HG03439 (cell line): ENCODE results near the gene METTL16.
A peak's percentile ranks its signal among the peaks of the same experiment; 100 is the strongest.

Experiments used
- ATAC-seq: cut with Tn5 transposase; IDR thresholded peaks from one replicate; pipeline ENCODE4 v1.9.1; 2021; ENCODE audit warnings: mild to moderate bottlenecking, moderate library complexity; ENCODE audit not compliant: unreplicated experiment

Gene METTL16

DNA sequence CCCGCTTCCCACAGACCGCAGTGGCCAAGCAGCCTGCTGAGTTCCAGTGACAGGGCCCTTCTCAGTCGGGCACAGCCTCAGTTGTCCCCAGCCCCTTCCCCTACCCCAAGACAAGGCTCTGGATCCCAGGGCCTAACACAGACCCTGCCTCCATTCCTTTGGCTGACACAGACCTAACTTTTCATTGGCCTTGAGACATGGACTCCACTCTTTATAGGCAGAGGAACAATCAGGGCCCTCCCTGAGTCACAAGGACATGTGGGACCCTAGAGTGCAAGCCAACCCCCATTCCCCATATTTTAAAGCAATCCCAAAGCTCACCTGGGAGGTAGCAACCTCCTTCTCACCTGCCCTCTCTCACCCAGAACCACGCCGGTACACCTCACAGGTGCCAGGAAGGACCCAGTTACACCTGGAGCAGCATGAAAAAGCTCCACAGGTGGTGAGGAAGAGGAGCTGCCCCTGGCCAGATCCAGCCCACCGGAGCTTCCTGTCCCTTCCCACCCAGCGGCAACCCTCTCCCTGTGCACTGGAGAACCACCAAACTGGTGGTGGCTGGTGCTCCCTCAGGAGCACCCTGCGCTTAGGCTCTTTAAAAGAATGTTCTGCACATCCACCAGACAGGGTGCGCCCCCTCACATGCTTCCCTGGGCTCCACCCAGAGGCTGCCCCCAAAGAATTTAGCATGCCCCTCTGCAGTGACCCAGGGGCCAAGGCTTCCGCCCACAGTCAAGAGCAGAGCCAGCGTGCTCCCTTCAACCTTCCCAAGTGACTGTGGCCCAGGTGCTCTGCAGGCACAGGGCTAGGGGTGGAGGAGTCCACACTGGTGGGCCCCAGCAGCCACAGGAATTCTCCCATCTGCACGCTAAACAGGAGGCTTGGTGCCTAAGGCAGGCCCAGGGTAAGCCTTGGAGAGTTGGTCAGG lies 114.2 kb downstream of the METTL16 start:
- no peak for ATAC-seq

DNA sequence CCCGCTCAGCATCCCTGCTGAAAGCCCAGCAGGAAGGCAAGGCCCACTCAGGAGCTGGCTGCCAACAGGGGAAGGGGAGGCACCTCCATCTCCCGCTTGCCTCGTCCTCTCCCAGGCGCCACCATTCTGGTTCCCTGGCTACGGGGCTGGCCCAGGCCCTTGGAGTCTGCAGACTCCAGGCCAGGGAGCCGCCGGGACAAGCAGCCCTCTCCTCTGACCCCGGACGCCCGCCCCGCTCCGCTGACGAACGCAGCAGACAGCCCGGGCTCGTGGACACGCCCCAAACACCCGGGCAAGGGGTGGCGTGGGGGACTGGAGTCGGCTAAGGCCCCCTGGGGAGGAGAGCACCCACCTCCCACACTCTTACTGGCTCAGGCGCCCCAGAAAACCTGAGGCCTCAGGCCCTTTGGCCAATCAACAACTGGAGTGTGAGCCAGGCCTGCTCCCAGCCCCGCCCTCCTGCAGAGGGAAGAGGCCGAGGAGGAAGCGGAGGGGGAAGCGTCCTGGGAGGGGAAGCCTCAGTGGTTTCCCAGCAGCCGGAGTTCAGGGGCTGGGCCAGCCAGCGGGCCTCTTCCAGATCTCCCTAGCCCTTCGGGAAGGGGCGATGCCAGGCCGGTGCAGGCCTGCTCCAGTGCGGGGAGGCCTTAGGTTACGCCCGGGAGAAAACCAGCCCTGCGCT lies 115.0 kb downstream of the METTL16 start:
- ATAC-seq = no peak

GRCh38 chr17:2396192-2396567 lies 115.5 kb downstream of the METTL16 start:
- ATAC-seq = no peak

DNA sequence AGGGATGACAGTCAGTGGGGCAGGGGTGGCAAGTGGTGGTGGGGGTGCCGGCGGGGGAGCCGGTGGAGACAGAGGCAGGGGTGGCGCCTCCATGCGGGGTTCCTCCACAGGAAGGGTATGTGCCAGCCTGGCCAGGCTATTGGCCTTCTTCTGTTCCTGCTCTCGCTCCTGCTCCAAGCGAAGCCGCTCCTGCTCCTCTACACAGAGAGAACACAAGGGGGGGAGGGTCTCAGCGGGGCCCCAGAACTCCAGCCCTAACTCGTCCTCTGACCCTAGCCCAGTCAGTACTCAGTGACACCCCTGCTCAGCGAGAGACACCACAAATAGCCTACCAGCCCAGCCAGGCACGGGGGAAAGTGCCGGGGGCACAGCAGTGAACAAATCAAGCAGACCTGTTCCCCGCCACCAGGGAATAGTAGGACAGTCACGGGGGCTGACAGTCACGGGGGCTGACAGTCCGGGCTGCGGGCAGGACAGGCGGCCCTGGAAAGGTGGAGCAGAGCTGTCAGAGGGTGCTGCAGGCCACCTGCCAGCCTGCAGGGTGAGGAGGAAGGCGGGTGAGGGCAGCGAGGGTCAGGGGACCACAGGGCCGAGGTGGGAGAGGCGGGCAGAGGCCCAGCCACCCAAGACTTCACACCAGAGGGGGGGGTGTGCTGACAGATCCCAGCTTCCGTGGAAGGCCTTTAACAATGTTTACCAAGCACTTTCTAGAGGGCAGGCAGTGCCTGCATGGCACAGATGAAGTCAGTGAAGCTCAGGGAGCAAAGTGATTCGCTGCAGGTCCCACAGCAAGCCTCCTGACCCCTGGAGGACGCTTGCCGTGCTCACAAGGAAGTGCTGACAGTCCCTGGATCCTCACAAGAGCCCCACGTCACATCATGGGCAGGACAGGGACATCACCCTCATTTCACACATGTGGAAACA lies 116.2 kb downstream of the METTL16 start:
- ATAC-seq = no peak

DNA sequence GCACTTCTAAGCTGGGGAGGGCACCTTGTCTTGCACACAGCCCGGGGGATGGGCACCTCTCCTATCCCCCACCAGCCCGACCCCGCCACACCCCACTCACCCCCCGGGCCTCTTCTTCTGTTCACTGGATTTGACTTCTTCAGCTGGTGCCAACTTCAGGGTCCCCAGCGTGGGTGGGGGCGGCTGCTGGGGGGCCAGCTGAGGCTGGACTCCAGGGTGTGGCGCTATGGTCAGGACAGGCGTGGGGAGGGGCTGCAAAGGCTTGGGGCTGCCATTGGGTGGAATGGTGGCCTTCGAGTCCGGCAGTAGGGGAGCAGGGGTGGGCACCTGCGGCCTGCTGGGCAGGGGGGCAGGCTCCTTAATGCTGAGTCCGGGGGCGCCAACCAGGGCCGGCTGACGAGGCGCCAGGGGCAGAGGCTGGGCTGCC lies 116.9 kb downstream of the METTL16 start:
- ATAC-seq = no peak

DNA sequence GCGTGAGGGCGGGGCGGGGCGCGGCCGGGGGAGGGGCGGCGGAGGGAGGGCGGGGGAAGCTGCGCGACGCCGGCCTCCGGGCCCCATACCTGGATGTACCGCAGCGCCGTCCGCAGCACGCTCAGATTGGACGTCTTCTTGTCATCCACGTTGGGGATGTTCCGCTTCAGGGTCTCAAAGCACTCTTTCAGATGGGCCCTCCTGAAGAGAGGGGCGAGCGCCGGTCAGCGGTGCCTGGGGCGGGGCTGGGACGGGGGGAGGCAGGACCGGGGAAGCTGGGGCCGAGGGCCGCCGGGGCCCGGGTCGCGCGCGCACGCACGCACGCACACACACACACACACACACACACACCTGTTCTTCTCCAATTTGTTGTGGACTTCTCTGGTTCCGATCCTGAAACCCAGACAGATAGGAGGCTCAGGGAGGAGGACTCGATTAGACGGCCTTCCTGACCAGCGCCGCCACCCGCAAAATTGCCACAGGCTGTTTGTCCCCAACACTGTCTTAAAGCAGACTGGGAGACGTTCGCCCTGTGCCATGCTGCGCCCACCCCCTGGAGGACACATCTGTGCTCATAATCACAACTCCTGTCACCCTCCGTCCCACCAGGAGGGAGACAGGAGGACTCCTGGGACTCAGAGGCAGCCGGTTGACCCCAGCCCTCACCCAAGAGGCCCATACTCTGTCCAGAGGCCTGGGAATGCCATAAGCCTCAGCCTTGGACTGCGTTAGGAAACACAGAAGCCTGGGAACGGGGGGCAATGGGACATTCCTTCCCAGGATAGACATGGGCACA lies 117.5 kb downstream of the METTL16 start:
- ATAC-seq = no peak

DNA sequence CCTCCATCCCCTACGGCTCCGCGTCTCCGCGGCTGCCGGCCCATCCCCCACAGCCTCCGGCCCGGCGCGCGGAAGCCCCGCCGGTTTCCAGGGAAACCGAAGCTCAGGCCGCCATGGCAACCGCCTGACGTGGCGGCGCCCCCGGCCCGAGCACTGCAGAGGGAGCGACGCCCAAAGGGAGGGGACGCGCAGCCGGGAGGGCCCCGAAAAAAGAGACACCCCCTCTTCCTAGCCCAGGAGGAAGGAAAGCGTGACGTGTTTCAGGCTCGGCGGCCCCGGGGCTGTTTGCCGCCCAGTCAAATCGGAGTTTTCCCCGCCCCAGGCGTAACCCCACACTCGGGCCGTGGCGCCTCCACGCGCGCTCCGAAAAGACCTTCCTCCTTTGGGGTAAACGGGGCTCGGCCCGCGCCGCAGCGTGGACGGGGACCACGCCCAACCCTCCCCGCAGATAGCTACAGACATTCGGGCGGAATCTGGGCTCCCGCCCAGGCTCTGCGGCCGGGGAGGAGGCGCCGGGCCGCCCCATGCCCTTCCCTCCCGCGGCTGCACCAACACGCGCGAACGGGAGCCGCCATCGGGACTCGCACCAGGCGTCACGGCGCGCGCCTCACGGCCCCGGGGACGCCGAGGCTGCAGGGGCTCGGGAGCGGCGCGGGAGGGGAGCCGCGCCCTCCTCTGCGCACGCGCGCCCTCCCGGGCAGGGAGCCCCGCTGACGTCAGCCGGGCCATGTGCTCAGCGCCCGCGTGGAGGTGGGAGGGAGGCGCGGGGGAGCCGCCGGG lies 118.3 kb downstream of the METTL16 start:
- ATAC-seq = peak; percentile 42

DNA sequence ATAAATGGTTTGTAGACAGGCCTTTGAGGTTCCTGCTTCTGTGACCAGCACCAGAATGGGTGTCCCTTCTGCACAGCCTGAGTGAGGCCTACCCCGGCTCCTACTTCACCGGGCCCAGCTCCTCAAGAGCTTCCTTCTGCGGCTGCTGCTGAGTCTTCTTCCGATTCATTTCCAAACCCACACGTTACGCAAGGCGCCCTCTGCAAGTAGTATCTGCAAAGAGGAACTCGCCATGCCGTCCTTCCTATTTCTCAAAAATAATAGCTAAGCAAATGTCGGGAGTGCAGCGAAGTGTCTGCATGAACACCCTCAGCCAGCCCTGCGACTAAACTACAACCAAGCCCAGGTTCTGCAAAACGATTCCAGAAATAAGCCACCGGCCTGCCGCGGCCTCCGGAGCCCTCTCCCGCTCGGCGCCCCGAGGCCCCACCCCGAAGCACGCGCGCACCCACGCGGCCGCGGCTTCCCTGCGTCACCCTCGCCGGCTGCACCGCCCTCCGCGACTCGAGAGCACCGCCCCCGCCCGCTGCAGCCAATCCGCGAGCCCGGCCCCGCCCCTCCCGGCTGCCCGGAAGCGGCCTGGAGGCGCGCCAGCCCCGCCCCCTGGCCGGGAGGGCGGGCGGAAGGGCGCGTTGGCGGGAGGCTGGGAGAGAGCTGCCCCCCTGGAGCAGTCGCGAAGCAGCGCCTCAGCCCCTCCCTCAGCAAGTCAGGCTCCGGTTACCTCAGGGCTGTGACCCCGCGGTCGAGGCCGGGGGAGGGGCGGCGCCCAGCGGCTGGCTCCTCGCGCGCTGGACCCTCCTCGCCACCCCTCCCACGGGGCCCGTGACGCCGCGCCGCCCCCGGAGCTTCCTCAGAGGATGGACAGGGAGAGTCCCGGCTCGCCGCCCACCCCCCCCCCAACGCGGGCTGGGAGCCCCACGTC lies 119.2 kb downstream of the METTL16 start:
- peak; percentile 44 for ATAC-seq

GRCh38 chr17:2391597-2392251 lies 120.0 kb downstream of the METTL16 start:
- no peak for ATAC-seq

DNA sequence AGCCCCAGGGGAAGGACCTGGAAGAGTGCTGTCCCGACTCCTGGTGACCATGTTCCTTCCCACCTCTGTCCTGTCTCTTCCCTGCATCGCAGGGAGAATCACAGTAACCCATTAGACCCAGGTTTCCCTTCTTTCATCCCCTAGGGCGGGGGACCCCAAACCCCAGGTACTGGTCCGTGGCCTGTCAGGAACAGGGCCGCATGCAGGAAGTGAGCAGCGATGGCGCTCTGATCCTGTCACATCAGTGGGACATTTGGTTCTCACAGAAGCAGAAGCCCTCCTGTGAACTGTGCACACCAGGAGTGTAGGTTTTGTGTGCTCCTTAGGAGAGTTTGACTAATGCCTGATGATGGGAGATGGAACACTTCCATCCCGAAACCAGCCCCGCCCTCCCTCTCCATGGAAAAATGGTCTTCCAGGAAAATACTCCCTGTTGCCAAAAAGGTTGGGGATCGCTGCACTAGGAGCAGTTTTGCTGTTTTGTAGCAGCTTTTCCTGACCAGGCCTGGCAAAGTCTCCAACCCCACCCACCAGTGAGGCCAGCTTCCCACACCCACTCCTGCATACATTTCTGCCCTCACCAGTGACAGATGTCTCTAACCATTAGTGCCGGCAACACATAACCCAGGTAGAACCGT lies 121.4 kb downstream of the METTL16 start:
- no peak for ATAC-seq

DNA sequence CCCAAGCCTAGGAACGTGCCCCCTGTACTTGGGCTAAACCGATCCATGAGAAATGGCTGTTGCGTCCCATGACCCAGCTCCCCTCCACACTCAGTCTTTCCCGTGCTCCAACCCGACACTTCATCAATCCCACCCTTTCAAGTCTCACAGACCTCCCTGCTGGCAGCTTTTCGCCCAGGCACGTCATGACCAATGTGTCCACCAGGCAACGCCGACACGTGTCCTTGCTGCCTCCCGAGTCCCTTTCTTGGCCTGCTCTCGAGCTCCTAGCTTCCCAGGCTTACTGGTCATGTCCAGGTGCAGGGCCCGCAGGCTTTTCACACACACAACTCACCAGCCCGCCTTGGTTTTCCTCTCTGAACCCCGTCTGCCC lies 123.0 kb downstream of the METTL16 start:
- no peak for ATAC-seq

- ATAC-seq = no peak
Measured at GRCh38 chr17:2388020-2388682, 123.5 kb downstream of the METTL16 start.

DNA sequence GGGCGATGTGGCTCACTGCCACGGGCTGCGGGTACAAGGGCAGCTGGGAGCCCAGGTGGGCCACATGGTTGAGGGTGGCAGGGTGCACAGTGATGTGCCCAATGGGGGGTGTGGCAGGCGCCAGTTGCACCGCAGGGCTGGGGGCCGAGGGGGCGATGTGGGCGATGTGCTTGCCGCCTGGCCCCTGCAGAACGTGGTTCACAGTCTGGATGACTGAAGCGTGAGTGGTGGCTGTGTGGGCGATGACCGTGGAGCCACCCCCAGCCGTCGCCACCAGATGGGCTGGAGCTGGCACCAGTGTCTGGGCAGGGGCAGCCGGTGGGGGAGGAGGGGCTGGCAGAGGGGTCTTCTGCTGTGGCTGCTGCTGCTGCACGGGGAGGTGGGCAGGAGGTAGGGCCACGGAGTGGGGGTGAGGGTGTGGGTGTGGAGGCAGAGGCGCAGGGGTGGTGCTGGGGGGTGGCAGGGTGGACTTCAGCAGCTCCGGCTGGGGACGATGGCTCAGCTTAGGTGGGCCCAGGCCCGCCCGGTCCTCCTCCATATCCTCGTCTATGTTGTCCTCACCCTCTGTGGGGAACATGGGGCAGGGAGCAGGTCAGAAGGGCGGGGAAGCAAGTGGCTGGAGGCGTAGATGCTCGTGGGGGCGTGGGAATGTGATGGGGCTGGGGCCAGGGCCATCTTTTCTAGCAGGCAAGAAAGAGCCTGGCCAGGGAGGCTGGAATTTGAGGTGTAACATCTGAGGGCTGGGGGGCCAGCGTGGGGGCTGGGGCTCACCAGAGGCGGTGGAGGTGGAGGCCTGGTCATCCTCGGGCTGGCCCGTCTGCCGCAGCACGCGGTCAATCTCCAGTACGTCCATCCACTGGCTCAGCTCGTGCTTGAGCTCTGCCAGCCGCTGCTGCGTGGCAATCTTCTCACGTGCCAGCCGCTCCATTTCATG lies 124.3 kb downstream of the METTL16 start:
- ATAC-seq = no peak

DNA sequence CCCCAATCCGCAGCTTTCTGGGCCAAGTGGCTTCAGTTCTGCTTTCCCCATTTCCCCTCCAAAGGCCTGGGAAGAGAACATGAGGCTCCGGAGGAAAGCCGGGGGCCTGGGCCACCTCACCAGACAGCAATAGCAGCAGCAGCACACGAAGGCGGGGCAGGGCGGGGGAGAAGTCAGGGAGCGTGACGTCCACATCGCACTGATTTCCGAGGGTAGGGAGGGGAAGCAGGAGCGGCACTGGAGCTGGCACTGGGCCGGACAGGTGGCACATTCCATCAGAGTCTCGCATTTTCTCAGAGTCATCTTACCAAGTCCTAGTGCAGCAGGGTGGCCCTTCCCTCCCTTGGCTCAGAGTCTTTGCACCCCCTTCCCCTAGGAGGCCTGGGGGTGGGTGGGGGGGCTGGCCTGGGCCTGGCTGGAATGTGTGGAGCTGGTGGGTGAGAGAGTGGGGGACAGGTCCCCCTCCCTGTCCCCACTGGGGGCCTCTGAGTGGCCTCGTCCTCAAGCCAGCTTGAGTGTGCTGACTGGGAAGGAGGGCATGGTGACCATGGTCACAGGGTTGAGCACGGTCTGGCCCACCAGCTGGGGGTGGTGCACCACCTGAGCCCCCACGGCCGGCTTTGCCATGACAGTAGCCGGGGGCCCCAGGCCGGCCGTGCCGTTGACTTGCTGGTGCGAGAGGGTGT lies 125.1 kb downstream of the METTL16 start:
- ATAC-seq = no peak
